ENCODE results near the gene RNASE9. TPM values are rescaled to one million over a fixed set of nuclear protein-coding genes. Genes with fewer than 3 reads are reported as not detected.

Gene RNASE9
- total RNA-seq, 2 donors from 2014 or later: not detected

Other genes with a start within 250 kb of the RNASE9 start
- gene CCNB1IP1, start 227.8 kb downstream of the RNASE9 start, total RNA-seq: 10 to 100 TPM; 73.4 to 89.9 TPM
- gene PARP2, start 217.4 kb downstream of the RNASE9 start, total RNA-seq: 10 to 100 TPM; 31.1 to 39.5 TPM
- 10 to 100 TPM; 40.2 to 41.4 TPM for gene TEP1, start 147.5 kb downstream of the RNASE9 start, total RNA-seq
- gene KLHL33, start 124.9 kb downstream of the RNASE9 start, total RNA-seq: under 1 TPM; 0.28 to 0.29 TPM
- gene OSGEP, start 106.2 kb downstream of the RNASE9 start, total RNA-seq: 10 to 100 TPM; 50.7 to 68.1 TPM
- gene APEX1, start 105.8 kb downstream of the RNASE9 start, total RNA-seq: 100 to 1,000 TPM; 198 to 209 TPM
- gene PIP4P1, start 99.6 kb downstream of the RNASE9 start, total RNA-seq: 10 to 100 TPM; 38.2 to 45.8 TPM
- 100 to 1,000 TPM; 111 to 115 TPM for gene PNP, start 91.6 kb downstream of the RNASE9 start, total RNA-seq
- gene RNASE10, start 55.5 kb downstream of the RNASE9 start, total RNA-seq: under 1 TPM; 0.77 to 0.90 TPM
- not detected for gene RNASE11, start 27.0 kb upstream of the RNASE9 start, total RNA-seq
- not detected for gene RNASE12, start 30.3 kb upstream of the RNASE9 start, total RNA-seq
- gene OR6S1, start 80.6 kb upstream of the RNASE9 start, total RNA-seq: not detected
- gene RNASE4, start 123.5 kb upstream of the RNASE9 start, total RNA-seq: under 1 TPM; 0.63 to 0.79 TPM
- gene ANG, start 127.7 kb upstream of the RNASE9 start, total RNA-seq: 1 to 10 TPM in 1 of 2 donors, under 1 TPM in 1; 0.67 to 2.5 TPM
- not detected for gene EDDM3A, start 184.8 kb upstream of the RNASE9 start, total RNA-seq
- gene EDDM3B, start 207.4 kb upstream of the RNASE9 start, total RNA-seq: not detected
- not detected for gene RNASE6, start 220.2 kb upstream of the RNASE9 start, total RNA-seq
- not detected for gene RNASE1, start 241.8 kb upstream of the RNASE9 start, total RNA-seq

All from activated T-cell treated with anti-CD3 and anti-CD28 coated beads, Interleukin-2, amount 50 U/mL, for 72 hours (primary cell).